ENCODE measurements around the gene GFER. TPM values are rescaled to one million over a fixed set of nuclear protein-coding genes. Genes with fewer than 3 reads are reported as not detected.
A peak's percentile ranks its signal among the peaks of the same experiment; 100 is the strongest.

GFER gene
- total and polyA plus RNA-seq, 9 of the 15 experiments (the other 6 are each of a cell fraction or from before 2014, with no cell fraction given) = 4.3 to 53.7 (median 19.8) TPM

GRCh38 chr16:1959269-1960039 lies 24.5 kb upstream of the GFER start, which contains the start of gene NDUFB10 (continued):
- no peak for TF ChIP-seq HOMEZ (CRISPR knock-in tag; IDR thresholded peaks at IDR 0.05)
- peak; percentile 85 for TF ChIP-seq POLR2A (conservative IDR thresholded peaks at IDR 0.05)
- peak; percentile 75 for TF ChIP-seq MAX (CRISPR knock-in tag; IDR thresholded peaks at IDR 0.05)
- TF ChIP-seq BRF2 (IDR thresholded peaks at IDR 0.05; ENCODE audit: borderline replicate concordance, insufficient read depth, insufficient read length) = no peak
- TF ChIP-seq ZFPM2 (CRISPR knock-in tag; IDR thresholded peaks at IDR 0.05) = 0 out of 2 replicates have a peak, but pooled peaks have one; percentile 20
- TF ChIP-seq MYNN (IDR thresholded peaks at IDR 0.05) = peak; percentile 25; the same call in 1 of the 2 replicates
- no peak for TF ChIP-seq MYNN (CRISPR knock-in tag; IDR thresholded peaks at IDR 0.05)
- TF ChIP-seq PRDM10 (IDR thresholded peaks at IDR 0.05; ENCODE audit: partially characterized antibody) = peak; percentile 16
- TF ChIP-seq CCNT2 (IDR thresholded peaks at IDR 0.05; ENCODE audit: borderline replicate concordance, extremely low read depth, insufficient read length, low read depth, low read length) = peak; percentile 91
- TF ChIP-seq EGR1 (conservative IDR thresholded peaks at IDR 0.05) = peak; percentile 77
- no peak for TF ChIP-seq IRF9 (tag; IDR thresholded peaks at IDR 0.05)
- peak; percentile 5; the same call in 1 of the 2 replicates for TF ChIP-seq ZNF212 (CRISPR knock-in tag; IDR thresholded peaks at IDR 0.05)
- TF ChIP-seq TBL1XR1 (IDR thresholded peaks at IDR 0.05; ENCODE audit: low read length in 2 of 2) = peak in 1 of 2 experiments; percentile 7; a peak in 1 of 4 replicates
- TF ChIP-seq NR2C2 (CRISPR knock-in tag; IDR thresholded peaks at IDR 0.05) = peak; percentile 79
- peak; percentile 85 for TF ChIP-seq NR2C2 (tag; IDR thresholded peaks at IDR 0.05)
- peak in 1 of 2 experiments; percentile 37; a peak in 1 of 4 replicates for TF ChIP-seq HDAC1 (IDR thresholded peaks at IDR 0.05)
- no peak for TF ChIP-seq ZNF124 (CRISPR knock-in tag; IDR thresholded peaks at IDR 0.05)
- TF ChIP-seq NR1H2 (CRISPR knock-in tag; IDR thresholded peaks at IDR 0.05) = peak; percentile 90; the same call in 1 of the 2 replicates
- 0 out of 2 replicates have a peak, but pooled peaks have one; percentile 65 for TF ChIP-seq CBFB (CRISPR knock-in tag; IDR thresholded peaks at IDR 0.05)
- TF ChIP-seq RBFOX2 (IDR thresholded peaks at IDR 0.05; ENCODE audit: low read depth, low read length) = peak; percentile 96
- peak; percentile 46; the same call in 1 of the 2 replicates for TF ChIP-seq MBD2 (IDR thresholded peaks at IDR 0.05; ENCODE audit: borderline replicate concordance, low read depth)
